8988T (cell line): ENCODE measurements around the gene VOPP1.
"Not testable (repeated sequence)": the region's sequence is repeated elsewhere in the genome, so short reads cannot be mapped to it uniquely, and the experiment has no call there.

Experiments used
- DNase-seq: peaks from one replicate; pipeline ENCODE4 v3.0.0; 2011

Gene VOPP1

GRCh38 chr7:55572378-55573233 lies at the start of gene VOPP1:
Gene VOPP1 (minus strand): TSS chr7:55572502. CDS start chr7:55572324, 178 bp downstream.
- peak; percentile 84 for DNase-seq

DNA sequence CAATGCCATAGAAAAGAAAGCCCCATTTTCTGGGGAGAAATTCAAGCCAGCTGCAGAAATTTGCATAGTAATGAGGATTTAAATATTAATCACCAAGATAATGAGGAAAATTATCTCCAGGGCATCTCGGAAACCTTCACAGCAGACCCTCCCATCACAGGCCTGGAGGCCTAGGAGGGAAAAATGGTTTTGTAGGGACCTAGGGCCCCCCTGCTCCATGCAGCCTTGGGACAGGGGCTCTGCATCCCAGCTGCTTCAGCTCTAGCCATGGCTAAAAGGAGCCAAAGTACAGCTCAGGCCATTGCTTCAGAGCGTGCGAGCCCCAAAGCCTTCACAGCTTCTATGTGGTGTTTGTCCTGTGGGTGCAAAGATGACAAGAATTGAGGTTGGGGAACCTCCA lies 46.6 kb upstream of the VOPP1 start:
- no peak for DNase-seq

DNA sequence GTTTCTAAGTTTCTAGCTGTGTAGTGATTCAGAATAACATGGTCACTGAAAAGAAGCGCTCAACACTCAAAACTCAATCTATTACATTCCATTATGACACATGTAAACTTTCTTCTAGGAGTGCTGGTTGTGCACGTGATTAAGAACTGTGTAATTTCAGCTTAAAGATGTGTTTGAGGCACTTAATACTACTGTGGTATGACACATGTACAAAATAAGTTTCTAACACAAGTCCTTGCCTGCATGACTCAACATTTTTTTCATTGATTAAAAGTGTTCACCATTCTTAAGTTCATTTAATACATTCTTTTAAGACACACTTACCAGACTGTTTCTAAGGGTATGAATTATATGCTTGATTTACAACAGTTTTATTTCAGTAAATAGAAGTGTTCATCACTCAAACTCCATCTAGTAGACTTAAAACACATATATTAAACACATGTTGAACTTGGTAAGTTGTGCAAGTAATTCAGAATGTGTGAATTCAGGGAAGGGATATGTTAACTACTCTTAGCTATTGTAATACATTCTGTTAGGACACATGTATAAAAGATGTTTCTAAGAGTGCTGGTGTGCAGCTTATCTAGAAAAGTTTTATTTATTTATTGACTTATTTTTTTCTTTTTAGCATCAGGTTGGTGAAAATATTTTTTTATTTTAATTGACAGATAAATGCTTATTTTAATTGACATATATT lies 42.2 kb upstream of the VOPP1 start:
- not testable (repeated sequence) for DNase-seq

DNA sequence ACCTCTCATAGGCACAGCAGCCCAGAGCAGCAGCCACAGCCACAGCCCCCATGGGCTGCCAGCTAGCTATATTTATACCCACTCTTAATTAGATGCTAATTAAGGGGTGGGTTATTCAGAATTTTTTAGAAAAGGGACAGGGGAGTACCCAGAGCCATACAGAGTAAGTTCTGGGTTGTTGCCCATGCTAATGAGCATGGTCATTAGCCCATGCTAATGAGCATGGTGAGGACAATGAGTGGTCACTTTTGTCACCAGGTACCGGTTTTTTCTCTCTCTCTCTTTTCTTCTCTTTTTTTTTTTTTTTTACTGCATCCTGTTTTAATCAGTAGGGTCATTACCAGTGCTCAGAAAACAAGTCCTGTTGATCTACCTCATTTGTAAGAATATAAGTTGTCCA lies 37.4 kb upstream of the VOPP1 start:
- not testable (repeated sequence) for DNase-seq

GRCh38 chr7:55605661-55606060 lies 33.4 kb upstream of the VOPP1 start:
- DNase-seq: not testable (repeated sequence)

DNA sequence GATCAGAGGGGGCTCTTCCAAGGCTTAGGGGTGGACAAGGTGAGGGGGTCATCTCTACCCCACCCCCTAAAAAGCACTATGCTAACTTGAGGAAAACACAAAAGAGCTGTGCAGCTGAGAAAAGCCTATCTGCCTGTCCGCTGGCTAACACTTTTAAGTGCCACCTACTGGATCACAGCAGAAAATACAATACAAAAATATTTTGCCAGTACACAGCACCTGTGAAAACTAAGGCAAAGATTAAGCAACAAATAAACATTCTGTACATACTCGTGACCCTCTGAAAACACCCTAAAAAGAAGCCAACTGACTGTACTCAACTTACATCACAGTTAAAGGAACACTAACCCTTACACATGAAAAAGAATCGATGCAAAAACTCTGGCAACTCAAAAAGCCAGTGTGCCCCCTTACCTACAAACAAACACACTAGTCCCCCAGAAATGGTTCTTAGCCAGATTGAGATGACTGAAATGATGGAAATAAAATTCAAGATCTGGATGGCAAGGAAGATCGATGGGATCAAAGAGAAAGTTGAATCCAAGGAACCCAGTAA lies 25.7 kb upstream of the VOPP1 start:
- DNase-seq: not testable (repeated sequence)

DNA sequence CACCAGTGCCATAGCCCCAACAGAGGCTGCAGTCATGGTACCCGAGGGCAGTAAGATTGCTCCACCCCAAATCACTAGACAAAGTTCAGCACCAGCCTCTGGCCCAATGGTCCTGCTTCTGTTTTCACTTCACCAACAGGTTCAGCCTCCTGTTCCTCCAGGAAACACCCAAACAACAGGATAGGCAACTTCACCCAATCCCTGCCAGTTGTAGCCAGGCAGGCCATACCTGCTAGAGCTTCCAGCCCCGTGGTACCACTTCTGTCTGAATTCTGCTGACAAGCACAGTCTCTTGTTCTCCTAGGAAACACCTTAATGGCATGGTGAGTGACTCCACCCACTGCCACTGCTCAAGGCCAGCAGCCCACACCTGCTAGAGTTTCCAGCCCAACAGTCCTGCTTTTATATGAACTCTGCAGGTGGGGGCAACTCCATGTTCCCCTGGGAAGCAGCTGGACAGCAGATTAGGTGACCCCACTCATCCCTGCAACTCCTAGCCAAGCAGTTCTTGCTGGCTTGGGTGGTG lies 25.0 kb upstream of the VOPP1 start:
- not testable (repeated sequence) for DNase-seq

DNA sequence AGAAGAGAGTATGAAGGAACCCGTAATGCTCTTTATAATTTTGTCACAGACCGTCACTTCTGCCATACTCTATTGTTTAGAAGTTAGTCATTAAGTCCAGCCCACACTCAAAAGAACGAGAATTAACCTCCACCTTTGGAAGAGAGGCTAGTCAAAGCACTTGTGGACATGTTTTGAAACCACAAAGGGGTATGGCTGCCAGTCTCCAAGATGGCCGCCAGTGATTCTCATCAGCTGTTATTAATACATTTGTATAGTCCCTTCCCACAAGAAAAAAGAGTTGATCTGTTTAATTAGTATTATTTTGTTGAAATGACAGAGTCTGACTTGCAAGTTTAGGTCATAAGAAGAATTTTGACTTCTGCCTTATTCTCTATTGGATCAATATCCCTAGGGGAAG lies 23.2 kb upstream of the VOPP1 start:
- DNase-seq: no peak

- DNase-seq: no peak
Observed at GRCh38 chr7:55594870-55595269, 22.6 kb upstream of the VOPP1 start.

DNA sequence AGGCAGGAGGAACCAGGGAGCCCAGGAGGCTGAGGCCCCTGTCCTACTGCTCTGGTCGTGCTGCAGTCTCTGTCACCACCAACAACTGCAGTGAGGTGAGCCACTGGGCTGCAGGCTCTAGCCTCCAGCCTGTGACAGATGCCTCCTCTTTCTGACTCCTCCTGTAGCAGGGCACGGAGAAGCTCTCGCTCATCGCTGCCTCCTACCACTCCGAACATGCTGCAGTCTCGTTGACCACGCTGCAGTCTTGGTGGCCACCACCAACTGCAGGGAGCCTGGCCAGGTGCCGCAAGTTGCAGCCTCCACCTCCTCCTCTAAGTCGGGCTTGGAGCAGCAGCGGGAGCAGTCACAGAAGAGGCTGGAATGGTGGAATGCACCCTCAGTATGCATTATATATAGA lies 22.1 kb upstream of the VOPP1 start:
- no peak for DNase-seq

- DNase-seq: peak; percentile 45
Observed at GRCh38 chr7:55593515-55594318, 21.4 kb upstream of the VOPP1 start.

DNA sequence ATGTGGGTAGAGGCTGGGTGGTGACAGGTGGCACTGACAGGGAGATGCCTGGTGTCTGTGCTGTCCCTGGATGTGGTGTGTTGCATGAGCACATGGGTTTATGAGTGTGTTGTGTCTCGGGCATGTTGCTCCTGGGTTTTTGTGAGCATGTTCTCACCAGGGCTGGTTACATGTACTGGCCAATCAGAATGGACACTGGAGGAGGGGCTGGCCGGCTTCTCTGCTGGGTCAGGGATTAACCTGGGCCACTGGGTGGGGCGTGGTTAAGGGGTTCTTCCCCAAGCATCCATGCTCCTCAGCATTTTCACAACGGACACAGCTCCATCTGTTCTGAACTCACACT lies 20.8 kb upstream of the VOPP1 start:
- DNase-seq: no peak

- DNase-seq: no peak
Observed at GRCh38 chr7:55592492-55592891, 20.2 kb upstream of the VOPP1 start.

GRCh38 chr7:55591282-55591931 lies 19.1 kb upstream of the VOPP1 start:
- no peak for DNase-seq

DNA sequence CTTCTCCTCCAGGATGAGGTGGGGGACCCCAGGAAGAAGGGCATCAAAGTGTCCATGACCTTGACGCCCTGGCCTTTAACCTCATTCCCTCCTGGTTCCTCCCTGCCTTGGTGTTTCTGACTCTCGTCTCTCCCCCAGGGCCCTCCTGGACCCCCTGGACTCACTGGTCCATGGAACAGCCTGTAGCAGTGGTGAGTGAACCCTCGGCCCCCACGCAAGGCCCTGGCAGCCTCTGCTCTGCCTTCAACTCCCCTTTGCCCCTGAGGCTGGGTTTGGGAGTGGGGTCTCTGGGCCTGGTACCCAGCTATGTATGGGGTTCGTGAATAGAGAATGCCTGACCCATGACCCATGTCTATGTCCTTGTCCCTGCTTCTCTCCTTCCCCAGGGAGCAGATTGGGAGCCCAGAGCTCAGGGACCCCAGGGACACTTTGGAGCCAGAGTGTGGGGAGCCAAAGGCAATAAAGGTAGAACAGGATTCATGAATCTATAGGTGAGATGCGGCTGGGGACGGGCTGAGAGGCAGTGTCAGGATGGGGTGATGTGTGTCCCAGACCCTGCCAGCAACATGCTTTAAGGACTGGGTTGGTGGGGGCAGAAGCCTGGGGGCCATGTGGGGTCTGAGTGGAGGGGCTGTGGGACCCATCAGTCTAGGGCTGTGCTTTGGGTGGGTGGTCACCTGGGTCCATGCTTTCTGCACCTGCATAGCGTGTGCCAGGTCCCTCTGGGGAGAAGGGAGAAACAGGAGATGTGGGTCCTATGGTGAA lies 18.4 kb upstream of the VOPP1 start:
- no peak for DNase-seq

GRCh38 chr7:55589905-55590304 lies 17.6 kb upstream of the VOPP1 start:
- DNase-seq: no peak

- DNase-seq: no peak
Observed at GRCh38 chr7:55588976-55589604, 16.8 kb upstream of the VOPP1 start.

DNA sequence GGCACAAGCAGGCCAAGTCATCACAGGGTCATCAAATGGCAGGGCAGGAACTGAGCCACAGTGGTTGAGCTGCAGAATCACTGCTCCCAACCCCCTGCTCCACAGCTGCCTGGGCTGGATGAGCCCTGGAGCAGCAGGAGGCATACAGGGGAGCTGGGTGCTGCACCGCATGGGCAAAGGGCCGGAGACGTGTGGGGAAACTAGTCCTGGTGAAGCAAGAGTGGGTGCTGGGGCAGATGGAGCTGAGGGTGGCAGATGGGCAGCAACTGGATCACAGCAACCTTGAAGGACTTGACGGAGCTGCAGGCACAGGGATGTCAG lies 16.0 kb upstream of the VOPP1 start:
- no peak for DNase-seq

DNA sequence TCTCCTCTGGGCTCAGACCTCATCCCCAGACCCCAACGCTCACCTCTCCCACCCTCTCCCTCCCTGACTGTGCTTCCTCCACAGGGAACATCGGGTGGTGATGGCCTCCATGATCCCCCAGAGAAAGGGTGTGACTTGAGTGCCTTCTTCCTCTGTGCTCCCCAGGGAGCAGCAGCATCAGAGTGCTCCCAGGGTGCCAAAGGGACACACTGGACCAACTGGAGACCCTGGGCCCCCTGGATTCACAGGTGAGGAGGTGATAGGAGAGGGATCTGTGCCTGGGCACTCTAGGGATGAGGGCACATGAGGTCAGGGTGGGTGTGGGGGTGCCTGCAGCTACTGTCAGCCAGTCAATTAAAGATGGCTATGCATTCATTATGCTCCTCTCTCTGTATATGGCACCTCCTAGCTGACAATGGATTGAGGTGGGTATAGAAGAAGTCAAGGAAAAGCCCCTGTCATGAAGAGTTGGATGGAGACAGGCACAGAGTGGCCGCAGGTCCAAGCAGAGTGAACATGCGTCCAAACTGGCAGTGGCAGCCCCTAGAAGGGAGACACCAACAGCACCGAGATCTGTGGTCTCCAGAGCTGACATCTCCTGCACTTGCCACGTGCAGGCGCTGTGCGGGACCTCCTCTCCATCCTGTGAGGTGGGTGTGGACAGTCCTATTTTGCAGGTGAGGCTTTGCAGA lies 15.5 kb upstream of the VOPP1 start:
- DNase-seq: no peak

DNA sequence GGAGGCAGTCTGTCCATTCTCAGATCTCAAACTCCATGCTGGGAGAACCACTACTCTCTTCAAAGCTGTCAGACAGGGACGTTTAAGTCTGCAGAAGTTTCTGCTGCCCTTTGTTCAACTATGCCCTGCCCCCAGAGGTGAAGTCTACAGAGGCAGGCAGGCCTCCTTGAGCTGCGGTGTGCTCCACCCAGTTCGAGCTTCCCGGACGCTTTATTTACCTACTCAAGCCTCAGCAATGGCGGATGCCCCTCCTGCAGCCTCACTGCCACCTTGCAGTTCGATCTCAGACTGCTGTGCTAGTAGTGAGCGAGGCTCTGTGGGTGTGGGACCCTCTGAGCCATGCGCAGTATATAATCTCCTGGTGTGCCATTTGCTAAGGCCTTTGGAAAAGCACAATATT lies 10.4 kb upstream of the VOPP1 start:
- DNase-seq: not testable (repeated sequence)

DNA sequence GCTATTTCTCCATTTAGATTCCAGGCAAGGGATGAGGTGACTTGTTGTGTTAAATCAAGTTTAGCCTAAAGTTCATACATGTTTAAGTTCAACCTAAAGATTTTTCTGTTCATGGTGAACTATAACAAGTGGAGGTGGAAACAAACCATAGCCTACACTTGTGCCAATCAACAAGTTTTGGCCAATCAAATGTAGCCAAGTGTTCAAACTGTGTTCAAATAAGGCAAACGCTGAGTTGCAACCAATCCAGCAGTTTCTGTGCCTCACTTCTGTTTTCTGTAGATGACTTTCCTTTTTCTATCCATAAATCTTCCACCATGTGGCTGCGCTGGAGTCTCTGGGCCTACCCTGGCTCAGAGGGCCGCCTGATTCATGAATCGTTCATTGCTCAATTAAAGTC lies 4.5 kb upstream of the VOPP1 start:
- DNase-seq: no peak
